Dedifferentiated amniotic fluid mesenchymal stem cell (primary cell): Measurements from ENCODE around the gene ROR1.
"Not testable (repeated sequence)": the region's sequence is repeated elsewhere in the genome, so short reads cannot be mapped to it uniquely, and the experiment has no call there.

ENCODE experiments used
- DNase-seq: peaks from one replicate; pipeline ENCODE4 v3.0.0-alpha.2; 2016; ENCODE audit errors: extremely low spot score

ROR1 gene

GRCh38 chr1:63758791-63759190 is 15.0 kb upstream of the ROR1 start:
- no peak for DNase-seq

- no peak for DNase-seq
These were observed 14.0 kb upstream of the ROR1 start for GRCh38 chr1:63759778-63760177.

- DNase-seq, result no peak
These were observed 3.4 kb upstream of the ROR1 start for GRCh38 chr1:63770381-63770780.

- no peak for DNase-seq
These were observed 1.6 kb upstream of the ROR1 start for GRCh38 chr1:63772201-63772600.

GRCh38 chr1:63772876-63773275 is 941 bp upstream of the ROR1 start:
- DNase-seq, result no peak

- no peak for DNase-seq
These were observed 362 bp upstream of the ROR1 start for GRCh38 chr1:63773496-63773814.

- peak; percentile 27 for DNase-seq
These were observed 1.0 kb downstream of the ROR1 start for GRCh38 chr1:63774617-63775417.

- no peak for DNase-seq
These were observed 1.8 kb downstream of the ROR1 start for GRCh38 chr1:63775418-63776127.

- DNase-seq, result no peak
These were observed 3.5 kb downstream of the ROR1 start for GRCh38 chr1:63777286-63777685.

GRCh38 chr1:63777965-63778880 is 4.4 kb downstream of the ROR1 start:
- no peak for DNase-seq

- peak; percentile 60 for DNase-seq
These were observed 5.8 kb downstream of the ROR1 start for GRCh38 chr1:63779338-63780211.

- DNase-seq, result no peak
These were observed 6.7 kb downstream of the ROR1 start for GRCh38 chr1:63780565-63780964.

GRCh38 chr1:63782982-63783381 is 9.2 kb downstream of the ROR1 start:
- DNase-seq, result no peak

GRCh38 chr1:63784083-63784482 is 10.3 kb downstream of the ROR1 start:
- no peak for DNase-seq

- no peak for DNase-seq
These were observed 10.9 kb downstream of the ROR1 start for GRCh38 chr1:63784489-63785390.

- DNase-seq, result not testable (repeated sequence)
These were observed 13.5 kb downstream of the ROR1 start for GRCh38 chr1:63787270-63787669.

GRCh38 chr1:63787875-63788274 is 14.1 kb downstream of the ROR1 start:
- no peak for DNase-seq

- DNase-seq, result no peak
These were observed 16.2 kb downstream of the ROR1 start for GRCh38 chr1:63789856-63790605.

- DNase-seq, result no peak
These were observed 17.2 kb downstream of the ROR1 start for GRCh38 chr1:63790989-63791388.

- no peak for DNase-seq
These were observed 18.3 kb downstream of the ROR1 start for GRCh38 chr1:63792152-63792551.
